Measurements from ENCODE around the gene WNK2.

WNK2 gene

DNA sequence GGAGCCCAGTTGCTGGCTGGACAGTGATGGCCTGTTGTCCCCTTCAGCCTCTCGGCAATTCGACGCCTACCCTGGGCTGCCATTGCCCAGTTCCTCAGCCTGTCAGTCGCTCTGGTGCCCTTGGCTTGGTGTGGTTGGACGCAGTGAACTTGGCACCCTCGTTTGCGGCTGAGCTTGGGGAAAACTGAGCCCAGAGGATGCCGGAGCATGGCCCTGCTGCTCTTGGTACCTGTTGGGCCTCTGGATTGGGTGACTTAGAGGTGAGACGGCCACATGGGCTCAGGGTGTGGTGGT is 16.5 kb downstream of the WNK2 start:
- DNase-seq (ENCODE audit: low read depth), result no peak

DNA sequence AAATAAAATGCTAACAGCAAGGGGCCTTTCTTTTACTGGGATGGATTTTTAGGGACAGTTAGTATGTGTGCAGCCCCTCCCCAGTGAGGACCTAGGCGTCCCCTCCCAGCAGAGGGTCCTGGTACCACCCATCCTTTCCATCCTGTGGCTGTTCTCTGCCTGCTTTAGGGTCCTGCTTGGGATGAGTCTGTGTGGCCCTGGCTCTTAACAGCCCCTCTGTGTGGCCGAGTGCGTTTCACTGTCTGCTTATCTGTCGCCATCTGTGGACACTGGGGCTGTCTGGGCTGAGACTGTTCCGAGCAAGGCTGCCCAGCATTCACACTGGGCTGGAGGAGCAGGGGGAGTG is 17.0 kb downstream of the WNK2 start:
- no peak for DNase-seq (ENCODE audit: low read depth)

DNA sequence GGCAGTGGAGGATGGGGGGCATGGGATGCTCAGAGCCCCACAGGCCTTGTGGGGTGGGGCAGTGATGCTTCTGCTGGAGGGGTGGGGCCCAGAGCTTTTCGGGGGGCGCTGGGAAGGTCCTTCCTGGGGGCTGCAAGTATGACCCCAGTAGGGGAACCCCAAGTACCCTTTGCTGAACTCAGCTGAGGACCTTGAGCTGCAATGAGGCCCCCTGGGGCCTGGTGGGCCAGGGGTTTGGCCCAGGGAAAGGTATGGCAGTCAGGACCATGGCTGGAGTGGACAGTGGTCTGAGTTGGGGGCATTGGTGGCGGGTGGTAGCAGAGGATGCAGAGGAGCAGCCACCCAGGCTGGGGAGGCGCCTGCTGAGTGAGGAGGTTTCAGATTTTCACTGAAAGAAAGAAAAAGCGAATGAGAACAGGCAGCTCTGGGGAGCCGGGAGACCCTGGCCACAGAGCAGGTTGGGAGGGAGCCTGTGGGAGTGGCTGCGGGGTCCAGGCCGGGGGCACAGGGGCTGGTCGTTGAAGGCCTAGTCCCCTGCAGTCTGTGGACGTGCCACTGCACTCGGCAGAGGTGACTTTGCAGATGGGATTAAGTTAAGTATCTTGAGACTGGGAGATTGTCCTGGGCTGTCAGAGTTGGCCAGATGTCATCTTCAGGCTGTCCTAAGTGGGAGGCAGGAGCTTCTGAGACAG is 19.2 kb downstream of the WNK2 start:
- DNase-seq (ENCODE audit: low read depth), result no peak

DNA sequence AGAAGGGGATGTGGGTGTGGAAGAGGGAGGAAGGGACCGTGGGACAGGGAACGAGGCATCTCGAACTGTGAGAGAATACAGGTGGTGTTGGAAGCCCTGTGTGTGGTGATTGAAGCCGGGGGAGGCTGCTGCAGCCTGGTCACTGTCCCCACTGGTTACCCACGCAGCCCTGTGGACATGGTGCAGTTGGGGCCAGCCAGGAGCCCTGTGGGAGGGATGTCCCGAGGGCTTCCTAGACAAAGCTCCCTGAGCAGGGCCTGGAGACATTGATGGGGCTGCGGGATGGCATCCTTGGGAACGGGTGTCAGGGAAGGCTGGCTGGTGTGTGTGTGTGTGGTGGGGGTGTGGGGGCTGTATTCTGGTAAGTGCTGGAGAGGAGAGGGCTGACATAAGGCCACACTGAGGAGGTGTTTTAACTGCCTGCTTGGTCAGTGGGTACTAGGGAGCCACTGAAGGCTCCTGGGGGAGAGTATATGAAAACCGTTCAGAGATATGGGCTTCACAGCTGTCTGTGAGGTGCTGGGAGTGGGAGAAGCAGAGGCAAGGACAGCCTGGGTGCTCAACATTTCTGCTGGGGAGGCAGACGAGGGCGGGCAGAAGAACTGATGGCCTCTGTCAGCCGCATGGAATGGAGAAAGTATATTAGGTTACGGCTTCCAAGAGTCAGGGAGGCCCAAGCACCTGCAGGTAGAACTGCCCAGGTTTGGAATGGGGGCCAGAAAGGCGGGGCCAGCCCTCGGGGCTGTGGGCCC is 20.0 kb downstream of the WNK2 start:
- no peak for DNase-seq (ENCODE audit: low read depth)

DNA sequence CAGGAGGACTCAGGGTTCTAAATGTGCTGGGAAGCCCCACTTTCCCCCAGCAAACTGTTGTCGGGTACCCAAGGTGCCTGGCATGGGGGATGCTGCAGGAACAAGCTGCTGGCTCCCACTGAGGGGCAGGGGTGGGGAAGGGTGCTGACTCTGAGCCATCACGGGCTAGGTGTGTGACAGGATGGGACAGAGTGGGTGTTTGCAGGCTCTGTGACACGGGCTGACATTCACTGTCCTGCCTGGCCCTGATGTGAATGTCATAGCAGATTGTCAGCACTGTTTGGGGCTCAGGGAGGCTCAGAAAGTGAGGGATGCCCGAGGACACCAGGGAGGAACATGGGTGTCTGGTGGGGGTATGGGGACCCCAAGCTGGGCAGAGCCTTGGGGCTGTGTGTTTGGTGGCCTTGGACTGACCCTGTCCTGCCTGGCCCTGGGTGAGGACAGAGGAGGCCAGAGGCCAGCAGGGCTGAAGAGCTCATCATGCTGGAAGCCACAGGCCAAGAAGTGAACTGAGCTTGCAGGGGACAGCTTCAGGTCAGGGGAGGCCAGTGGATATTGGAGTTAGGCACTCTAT is 20.6 kb downstream of the WNK2 start:
- no peak for DNase-seq (ENCODE audit: low read depth)

DNA sequence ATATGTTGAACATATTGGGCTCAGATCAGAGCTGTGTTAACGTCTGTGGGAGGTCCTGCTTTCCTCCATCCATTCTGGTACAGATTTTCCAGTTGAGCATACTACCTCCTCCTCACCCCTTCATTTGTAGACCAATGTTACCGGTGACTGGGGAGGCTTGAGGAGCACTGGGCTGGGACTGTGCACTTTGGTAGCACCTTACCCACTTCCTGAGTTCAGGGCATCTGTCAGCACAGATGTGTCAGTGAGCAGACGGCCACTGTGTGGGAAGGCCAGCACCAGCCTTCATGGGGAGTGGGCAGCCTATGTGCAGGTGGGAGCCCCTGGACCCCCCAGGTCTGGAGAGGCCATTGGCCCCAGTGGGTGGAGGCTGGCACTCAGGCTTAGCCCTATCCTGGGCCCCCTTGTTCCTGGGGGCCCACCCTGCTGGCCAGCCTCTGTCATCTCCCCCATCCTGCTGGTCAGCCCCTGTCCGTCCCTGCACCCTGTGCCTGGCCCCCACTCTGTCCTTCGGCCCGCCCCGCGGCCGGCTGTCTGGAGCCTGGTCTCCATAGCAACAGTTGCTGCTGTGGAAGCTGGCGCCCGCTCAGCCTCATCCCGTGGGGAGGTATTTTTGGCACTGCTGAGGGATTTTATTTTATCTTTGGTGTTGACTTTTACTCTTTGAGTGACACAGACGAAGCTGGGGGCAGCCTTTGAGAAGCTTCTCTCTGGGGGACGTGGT is 21.3 kb downstream of the WNK2 start:
- DNase-seq (ENCODE audit: low read depth), result no peak

DNA sequence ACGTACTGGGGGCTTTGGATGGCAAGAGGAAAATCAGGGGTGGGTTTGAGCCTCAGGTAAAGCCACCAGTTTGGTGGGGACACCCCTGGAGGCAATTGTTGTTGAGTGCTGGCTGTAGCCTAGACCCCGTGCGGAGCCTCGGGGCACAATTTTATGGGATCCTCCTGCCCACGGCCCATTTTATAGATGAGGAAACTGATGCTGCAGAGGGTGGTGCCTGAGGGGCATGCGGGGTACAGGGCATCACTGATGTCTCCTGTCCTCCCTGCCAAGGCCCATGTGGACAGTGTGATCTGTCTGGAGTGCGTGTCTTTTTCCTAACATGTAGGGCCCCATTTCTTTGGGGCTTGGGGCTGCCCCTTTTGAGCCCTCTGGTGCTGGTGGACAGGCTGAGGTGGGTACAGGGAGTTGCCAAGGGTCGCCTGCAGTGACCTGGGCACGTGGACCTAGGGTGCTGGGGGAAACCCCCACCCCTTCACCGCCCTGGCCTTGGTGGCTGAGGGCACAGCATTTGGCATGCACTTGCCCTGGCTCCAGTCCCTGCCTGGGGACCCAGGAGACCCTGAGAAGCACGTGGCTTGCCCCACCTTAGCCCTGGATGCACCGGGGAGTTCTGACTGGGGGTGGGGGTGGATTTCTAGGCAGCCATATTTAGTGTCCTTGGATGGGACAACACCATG is 22.1 kb downstream of the WNK2 start:
- DNase-seq (ENCODE audit: low read depth), result no peak

DNA sequence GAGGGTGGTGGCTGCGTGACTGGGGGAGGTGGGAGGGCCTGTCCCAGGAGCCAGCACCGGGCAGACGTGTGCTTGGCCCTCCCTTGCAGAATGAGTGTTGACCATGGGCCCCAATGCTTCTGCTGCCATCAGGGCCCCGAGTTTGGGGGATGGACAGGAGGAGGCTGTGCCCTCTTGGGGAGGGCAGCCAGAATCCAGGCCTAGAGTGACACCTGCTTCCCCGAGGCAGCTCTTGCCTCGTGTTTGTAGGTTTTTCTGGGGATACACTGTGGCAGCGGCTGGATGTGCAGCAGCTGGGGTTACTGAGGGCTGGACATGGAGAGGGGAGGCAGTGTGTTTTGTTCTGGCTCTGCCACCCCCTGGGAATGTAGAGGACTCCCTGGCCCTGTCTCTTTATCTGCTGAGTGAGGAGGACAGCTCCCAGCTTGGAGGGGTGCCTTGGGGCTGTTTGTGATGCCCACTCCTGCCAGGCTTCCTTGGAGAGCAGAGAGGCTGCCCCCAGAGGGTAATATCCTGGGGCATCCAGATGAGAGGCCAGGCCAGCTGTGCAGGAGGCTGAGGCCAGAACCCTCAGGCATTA is 22.7 kb downstream of the WNK2 start:
- DNase-seq (ENCODE audit: low read depth), result no peak

DNA sequence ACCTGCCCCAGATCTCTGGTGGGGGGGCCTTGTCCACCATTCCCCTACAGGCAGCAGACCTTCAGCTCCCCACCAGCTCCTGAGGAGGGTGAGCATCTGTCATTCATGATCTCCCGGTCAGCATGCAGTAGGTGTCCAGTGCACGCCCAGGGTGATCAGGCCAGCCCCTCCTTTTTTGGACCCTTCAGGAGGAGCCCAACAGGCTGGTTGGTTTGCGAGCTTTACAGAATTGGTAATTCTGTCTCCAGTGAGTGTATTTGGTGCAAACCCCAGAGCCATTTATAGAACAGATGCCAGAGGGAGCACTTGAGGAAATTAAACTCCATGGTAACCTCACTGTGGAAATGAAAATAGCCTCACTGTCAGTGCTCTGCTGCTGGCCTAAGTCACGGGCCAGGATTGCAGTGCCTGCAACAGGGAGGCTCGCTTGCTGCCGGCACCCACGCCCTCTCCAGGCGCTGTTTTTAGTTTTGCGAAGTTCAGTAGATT is 23.4 kb downstream of the WNK2 start:
- no peak for DNase-seq (ENCODE audit: low read depth)

DNA sequence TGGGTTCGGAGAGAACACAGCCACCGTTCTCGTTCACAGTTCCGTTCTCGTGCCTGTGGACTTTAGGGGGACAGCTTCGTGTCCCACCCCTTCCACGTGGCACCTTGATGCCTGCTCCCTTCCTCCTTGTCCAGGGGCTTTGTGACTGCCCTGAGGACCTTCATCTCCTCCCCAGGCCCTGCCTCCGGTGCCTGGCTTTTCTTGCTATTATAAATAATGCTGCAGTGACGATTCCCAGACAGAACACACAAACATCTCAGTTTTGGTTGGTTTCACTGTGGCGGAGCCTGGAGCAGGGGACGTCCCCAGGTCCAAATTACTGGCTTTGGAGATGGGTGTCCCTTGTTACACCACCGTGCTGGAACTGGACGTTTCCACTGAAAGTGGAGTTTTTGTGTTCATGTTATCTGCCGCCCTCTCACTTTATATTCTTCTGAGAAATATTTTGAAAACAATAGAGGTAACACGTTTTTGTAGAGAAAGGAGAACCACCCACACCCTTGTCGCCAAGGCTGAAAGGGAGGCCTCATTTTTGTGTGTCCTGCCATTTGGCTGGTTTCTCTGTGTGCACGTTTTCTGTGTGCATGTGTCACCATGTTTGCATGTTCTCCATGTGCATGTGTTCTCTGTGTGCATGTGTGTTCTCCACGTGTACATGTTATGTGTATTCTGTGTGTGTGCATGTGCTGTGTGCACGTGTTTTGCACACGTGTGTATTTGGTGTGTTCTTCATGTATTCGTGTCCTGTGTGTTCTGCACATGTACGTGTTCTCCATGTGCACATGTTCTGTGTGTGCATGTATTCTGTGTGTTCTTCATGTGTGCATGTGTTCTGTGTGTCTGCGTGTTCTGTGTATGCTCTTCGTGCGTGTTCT is 24.2 kb downstream of the WNK2 start:
- DNase-seq (ENCODE audit: low read depth), result no peak

DNA sequence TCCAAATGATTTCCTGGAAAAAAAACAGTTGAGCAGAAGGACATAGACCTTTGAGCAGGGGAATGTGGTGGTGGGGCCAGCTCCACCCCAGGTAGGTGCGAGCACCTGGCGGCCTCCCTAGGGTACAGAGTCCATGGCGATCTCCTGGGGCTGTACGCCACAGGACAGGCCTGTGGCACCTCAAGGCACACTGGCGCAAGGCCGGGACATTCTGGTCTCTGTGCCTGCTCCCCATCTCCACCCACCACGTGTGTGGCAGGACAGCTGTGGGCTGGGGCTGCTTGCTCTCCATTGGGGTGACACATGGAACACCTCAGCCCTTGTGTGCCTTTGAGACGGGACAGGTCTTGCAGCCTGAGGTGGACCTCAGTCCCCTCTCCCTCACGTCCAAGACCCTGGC is 25.2 kb downstream of the WNK2 start:
- DNase-seq (ENCODE audit: low read depth), result no peak

DNA sequence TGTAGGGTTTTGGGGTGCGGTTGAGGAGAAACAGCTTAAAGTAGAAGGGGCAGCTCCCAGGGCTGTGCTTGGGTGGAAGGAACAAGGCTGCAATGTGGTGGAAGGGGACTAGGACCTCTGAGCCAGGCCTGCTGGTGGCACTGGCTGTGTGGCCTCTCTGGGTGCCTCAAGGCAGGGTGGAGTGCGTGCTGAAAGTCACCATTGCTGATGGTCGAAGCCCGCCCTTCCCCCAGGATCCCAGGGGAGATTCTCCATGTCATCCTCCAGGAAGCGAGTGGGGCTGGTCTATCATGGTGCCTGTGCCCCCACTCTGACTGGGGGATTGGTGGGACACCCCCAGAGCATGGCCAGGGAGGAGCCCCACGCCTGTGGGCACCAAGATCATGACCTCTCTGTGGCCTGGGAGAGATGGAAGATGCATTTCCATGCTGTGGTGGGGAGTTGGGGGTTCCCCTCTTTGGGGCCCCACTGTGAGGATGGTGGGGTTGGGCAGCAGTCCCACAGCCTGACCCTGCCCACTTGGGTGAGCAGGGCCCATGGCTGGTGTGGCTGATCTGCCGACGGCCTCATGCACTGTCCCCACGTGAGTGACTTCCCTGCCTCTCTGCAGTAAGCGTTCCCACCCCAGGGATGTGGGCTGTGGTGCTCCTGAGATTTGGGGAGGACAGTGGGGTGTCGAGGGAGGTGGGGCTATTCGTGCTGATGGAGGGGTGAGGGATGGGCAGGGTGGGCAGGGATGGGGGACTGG is 25.8 kb downstream of the WNK2 start:
- no peak for DNase-seq (ENCODE audit: low read depth)

DNA sequence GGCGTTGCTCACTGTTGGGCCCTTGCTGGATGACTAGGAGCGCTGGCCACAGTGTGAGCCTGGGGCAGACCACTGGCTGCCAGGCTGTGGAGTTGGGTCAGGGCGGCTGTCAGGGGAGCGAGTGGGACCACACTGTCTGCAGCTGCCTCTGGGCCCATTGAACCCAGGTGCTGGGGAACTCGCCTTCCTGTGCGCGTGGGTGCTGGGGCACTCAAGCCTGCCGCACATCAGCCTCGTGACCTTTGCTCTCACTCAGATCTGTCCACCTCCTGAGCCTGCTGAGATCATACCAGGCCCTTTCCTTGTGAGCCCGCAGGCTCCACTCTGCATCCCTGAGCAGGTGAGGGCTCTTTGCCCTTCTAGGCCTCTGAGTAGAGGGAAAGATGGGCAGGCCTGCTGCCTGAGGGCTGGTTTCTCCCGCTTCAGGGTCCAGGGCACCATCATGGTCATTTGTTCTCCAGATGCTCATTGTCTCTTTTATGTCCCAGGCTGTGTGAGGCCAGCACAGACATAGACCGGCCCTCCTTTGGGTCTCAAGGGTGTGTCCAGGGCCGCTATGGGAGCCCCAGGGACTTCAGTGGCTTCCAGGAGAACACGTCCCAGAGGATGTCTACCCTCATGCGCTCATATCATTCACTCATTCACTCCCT is 26.5 kb downstream of the WNK2 start:
- DNase-seq (ENCODE audit: low read depth), result no peak

DNA sequence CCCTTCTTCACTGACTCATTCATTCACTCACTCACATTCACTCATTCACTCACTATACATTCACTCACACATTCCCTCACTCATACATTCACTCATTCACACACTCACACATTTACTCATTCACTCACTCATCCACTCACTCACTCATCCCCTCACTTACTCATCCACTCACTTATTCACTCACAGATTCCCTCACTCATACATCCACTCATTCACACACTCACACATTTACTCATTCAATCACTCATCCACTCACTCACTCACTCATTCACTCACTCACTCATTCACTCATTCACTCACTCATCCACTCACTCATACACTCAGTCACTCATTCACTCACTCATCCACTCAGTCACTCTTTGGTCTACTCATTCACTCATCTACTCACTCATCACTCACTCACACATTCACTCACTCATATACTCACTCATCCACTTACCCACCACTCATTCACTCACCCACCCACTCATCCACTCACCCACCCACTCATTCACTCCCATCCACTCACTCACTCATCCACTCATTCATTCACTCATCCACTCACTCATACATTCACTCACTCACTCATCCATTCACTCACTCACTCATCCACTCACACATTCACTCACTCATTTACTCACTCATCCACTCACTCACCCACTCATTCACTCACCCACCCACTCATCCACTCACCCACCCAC is 27.2 kb downstream of the WNK2 start:
- DNase-seq (ENCODE audit: low read depth), result no peak

DNA sequence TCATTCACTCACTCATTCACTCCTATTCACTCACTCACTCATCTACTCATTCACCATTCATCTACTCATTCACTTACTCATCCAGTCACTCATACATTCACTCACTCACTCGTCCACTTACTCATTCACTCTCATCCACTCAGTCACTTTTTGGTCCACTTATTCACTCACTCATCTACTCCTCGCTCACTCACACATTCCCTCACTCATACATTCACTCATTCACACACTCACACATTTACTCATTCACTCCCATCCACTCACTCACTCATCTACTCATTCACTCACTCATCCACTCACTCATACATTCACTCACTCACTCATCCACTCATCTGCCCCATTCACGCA is 27.7 kb downstream of the WNK2 start:
- DNase-seq (ENCODE audit: low read depth), result no peak

DNA sequence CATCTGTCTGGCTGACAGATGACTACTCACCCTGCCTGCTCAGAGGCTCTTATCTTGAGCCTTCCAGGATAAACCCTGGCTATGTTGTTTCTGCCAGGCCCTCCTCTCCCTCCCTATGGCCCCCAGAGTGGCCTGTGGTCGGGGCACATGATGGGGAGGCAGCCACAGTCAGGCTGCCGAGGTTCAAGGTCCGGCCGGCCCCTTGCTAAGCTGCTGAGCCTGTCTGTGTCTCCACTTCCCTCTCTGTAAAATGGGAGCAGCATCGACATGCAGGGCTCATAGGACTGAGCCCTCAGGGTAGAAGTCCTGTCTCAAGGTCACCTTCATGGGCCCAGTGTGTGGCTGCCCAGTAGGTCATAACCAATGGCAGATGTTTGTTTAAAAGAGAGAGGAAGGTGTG is 28.5 kb downstream of the WNK2 start:
- no peak for DNase-seq (ENCODE audit: low read depth)

DNA sequence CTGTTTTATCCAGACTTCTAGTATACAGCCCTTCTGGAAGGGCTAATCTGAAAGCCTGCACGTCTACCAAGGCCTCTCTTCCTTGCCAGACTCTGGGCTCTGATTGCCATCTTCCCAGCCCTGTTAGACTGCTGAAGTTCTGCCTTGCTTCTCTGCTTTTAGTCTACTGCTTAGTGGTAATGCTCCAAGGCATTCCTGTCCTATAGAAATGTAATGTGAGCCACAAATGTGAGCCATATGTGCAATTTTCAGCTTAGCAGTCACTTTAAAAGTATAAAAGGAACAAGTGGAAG is 32.1 kb downstream of the WNK2 start:
- DNase-seq (ENCODE audit: low read depth), result no peak

DNA sequence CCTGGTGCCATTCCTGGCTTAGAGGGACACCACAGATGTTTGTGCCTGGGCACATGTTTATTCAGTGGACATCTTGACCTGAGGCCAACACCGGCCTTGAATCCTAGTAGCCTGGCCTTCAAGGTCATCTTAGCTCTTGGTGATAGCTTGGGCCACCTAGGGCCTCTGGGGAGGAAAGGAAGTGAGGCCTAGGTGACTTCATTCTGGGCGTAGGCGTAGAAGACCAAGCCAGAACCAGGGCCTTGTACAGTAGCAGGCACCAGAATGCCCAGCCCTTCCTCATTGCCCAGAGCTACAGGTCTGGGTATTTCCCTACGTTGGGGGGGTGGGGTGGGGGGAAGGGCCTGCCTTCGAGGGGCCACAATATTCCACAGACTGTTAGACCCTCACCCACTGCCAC is 33.8 kb downstream of the WNK2 start:
- no peak for DNase-seq (ENCODE audit: low read depth)

DNA sequence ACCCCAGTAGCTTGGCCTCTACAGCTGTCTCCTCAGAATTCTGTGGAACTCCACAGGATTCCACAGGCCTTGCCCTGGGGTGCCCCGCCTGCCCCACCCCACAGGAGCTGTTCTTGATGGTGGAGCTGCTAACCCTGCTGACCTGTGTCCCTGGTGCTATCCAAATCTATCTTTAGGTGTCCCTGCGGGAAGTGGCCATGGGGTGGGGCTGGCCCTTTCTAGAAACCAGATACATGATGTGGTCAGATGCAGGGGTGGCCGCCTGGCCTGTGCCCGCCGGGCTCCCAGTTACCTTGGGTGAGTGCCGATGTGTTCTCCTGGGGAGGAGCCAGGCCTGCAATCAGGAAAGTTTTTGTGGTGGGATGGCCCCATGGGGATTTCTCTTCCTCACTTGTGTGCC is 34.2 kb downstream of the WNK2 start:
- DNase-seq (ENCODE audit: low read depth), result no peak

All from T follicular helper cell (primary cell).